NCI-H524 (cell line): ENCODE measurements around the gene CTCF.

Experiments used
- DNase-seq, 2 experiments: peaks; one replicate each; lab custom pipeline; 2025; lab: John Stamatoyannopoulos, UW

Gene CTCF

DNA sequence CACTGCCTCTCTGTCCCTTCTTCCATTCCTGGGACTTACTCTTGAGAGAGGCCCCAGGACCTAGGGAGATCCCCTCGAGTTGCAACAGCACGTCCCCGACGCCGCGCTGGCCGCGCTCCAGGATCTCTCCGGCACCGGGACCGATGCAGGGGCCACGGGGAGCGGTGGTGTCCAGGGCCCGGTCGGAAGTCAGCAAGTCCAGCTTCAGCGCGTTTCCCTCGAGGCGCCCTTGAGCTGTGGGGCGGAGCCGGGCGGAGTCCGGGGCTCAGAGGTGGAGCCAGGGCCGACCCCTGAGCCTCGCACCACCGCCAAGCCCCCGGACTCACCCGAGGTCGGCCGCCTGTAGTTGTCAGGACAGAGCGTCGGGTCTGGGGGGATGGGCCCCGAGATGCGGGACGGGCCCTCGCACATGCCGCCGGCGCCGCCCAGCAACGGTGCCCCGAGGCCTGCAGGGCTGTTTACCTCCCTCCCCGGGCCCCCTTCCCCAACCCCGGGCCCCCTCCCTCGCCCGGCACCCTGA lies 103.8 kb downstream of the CTCF start:
- peak in 1 of 2 experiments; percentile 48 for DNase-seq

DNA sequence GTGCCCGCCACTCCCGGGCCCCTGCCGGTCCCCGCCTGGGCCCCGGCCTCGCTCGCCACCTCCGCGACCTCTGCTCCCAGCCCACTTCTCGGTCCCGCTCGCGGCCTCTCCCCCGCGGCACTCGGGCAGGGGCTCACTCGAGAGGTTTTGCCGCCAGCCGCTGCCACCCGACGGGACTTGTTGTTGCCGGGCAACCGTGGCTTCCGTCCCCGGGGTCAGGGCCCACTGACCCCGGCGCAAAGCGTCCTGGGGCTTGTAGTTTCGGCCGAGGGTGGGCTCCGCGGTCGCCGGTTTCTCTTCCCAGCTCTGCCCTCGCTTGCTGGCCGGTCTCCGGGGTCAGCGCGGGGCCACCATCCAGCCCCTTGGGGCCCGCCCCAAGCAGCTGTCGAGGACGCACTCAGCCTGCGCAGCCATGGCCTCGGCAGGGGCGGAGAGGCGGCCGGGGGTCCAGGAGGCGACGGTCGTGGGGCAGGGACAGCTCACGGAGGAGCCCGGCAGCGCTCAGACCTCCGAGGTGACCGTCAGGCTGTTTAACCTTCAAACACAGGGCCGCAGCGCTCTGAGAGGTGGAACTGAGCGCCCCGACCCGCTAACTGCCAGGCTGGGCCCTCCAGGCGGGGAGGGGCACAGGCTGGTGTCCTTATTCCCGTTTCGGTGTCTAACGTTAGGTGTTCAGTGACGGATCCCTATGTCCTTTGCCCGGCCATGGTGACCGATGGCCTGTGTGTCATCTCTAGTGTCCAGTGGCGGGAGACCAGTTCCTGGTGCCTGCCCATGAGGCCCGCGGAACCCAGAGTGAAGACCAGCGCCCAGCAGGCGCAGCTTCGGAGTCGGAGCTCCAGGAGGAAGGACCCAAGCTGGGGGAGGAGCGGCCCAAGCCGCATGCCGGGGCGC lies 104.5 kb downstream of the CTCF start, which contains the start of the genes C16orf86 and ENKD1:
Gene C16orf86, plus strand, starts transcription at position 256 of the 894 bp plus-strand sequence. Its CDS starts 157 bp downstream, at position 413.
Gene ENKD1, minus strand, starts transcription at position 192 of the 894 bp plus-strand sequence. CDS start 308 bp downstream, outside the sequence.
- peak; percentile 85 to 92 for DNase-seq

- DNase-seq: no peak
Measured at GRCh38 chr16:67667453-67667816, 105.1 kb downstream of the CTCF start.

DNA sequence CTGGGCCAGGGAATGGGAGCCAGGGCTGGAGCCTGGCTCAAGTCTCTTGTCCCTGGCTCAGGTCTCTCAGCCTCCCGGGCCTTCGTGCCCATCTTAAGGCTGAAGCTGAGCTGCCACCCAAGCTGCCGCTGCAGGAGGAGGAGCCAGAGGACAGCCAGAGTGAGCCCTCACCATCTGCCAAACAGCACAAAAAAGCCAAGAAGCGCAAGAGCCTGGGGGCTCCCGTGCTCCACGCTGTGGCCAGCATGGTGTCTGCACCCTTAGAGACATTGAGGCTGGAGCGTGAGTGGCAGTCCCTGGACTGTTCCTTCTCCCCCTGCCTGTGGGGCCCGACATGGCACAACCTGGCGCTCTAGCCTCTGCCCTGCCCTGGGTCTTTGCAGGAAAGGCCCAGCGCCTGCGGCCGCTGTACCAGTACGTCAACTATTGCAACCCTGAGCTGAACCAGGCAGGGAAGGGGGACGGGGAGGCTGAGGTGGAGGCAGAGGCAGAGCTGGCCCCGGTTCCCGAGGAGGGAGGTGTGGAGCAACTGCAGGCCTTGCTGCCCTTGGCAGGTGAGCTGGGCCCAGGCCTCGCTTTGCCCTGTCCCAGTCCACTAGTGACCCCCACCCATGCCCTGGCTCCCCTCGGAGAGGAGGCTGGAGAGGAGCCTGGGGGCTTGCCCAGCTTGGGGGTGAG lies 105.6 kb downstream of the CTCF start:
- peak; percentile 98 to 99 for DNase-seq

DNA sequence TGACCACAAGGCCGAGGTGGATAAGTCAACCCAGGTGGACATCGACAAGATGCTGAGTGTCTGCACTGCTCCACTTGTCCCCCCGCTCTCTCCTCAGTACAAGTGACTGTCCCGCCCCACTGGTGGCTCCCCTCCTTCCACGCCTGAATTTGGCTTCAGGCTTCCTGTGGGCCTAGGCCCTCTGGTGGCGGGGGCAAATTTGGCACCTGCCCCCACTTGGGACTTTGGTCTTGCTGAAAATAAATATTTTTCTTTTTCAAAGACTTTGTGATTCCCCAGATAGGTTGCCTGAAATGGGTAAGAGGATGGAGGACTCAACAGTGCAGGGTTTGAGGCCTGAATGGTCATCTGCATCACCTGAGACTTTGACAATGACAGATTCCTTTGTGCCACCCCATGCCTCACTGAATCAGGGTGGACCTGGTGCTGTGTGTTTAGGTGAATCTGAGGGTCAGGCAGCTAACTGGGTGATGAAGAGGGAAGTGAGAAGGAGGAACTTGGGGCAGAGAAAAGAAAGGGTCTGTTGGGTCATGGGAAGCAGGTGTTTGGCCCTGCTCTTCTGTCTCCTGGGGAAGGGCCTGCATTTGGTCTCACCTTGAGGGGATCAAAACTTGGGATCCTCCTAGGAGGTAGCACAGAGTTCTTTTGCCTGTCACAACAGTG lies 106.3 kb downstream of the CTCF start:
- DNase-seq: no peak

DNA sequence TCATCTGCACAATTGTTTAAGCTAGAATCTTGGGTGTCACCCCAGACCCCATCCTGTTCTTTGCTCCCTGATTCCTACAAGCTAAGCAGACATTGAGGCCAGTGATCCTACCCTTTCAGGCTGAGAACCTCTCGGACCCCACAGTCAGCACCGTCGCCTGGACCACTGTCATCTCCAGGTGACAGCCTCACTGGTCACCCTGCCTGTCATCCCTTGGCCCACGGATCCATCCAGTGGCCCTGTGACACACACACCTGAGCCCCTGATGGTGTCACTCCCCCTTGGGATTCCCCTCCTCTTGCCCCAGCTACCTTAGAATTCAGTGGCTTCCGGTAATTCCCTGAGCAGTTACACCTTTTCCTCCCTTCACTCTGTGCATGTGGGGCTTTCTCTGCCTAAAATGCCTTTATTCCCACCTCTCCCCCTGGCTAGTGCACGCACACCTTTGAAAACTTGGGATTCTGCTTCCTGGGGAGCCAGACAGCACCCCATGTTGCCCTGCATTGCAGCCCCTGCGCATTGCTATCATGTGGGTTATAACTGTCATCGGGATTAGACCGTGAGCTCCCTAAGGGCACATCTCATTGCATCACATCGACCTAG lies 107.3 kb downstream of the CTCF start:
- no peak for DNase-seq

DNA sequence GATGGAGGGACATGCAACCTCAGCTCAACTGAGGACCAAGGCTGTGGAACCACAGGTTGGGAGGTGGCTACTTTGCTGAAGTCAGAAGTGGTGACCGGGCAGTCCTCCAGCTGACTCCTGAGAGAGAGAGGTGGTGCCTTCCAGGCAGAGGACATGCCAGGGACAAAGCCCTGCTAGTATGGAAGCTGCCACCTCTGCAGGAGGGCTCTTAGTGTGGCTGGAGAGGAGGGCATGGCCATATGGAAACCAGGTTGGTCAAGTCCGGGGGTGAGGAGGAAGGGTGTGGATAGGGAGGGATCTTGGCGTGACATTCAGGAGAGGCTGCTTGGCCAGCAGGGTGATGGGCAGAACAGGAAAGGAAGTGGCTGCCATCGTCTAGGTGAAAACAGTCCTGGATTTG lies 110.0 kb downstream of the CTCF start:
- DNase-seq: no peak

- peak; percentile 28 to 67 for DNase-seq
Measured at GRCh38 chr16:67672739-67673662, 110.7 kb downstream of the CTCF start.

- no peak for DNase-seq
Measured at GRCh38 chr16:67673712-67674580, 111.6 kb downstream of the CTCF start.

GRCh38 chr16:67674851-67675578 lies 112.7 kb downstream of the CTCF start:
- DNase-seq: no peak

- no peak for DNase-seq
Measured at GRCh38 chr16:67675579-67675935, 113.2 kb downstream of the CTCF start.

- DNase-seq: no peak
Measured at GRCh38 chr16:67675999-67676398, 113.7 kb downstream of the CTCF start.

- no peak for DNase-seq
Measured at GRCh38 chr16:67676516-67676915, 114.2 kb downstream of the CTCF start.

DNA sequence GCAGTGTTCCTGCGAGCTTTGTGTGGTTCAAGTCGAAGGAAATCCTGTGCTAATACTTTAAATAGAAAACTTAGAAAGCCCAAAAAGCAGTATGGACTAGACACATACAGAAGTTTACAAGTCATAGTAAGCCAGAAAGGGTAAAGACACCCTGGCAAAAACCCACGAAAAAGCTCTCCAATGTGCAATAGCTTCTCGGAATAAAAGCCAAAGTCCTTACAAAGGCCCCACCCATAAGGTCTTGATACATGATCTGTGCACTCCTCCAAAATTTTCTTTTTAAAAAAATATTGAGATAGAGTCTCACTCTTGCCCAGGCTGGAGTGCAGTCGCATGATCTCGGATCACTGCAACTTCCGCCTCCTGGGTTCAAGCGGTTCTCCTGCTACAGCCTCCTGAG lies 114.6 kb downstream of the CTCF start:
- DNase-seq: no peak

- no peak for DNase-seq
Measured at GRCh38 chr16:67677712-67678111, 115.4 kb downstream of the CTCF start.

GRCh38 chr16:67678354-67679023 lies 116.2 kb downstream of the CTCF start:
- DNase-seq: no peak

DNA sequence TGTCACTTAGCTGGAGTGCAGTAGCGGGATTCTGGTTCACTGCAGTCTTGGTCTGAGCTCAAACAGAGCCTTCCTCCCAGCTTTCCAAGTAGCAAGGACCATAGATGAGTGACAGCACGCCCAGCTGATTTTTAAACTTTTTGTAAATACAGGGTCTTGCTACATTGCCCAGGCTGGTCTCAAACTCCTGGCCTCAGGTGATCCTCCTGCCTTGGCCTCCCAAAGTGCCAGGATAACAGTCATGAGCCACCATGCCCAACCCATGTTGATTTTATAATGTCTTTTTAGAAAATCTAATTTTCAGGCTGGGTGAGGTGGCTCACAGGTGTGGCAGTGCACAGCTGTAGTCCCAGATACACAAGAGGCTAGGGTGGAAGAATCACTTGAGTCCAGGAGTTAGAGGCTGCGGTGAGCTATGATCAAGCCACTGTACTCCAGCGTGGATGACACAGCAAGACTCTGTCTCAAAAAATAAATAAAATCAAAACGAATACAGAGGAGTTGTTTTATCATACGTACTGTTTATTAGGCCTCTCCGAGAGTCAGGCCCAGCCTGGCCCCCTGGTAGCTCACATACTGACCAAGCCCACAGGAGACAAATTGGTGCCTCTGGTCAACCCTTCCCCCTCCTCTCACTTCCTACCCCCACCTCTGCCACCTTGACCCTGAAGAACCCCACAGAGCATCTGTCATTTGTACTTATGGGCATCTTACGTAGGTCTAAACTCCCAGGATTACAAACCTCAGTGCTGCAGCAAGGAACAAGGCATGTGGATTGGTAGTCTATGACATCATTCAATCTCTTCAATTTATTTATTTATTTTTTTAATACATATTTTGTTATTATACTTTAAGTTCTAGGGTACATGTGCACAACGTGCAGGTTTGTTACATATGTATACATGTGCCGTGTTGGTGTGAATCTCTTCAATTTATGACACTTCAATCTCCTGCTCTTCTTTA lies 117.9 kb downstream of the CTCF start:
- DNase-seq: no peak
